Activated naive CD8-positive, alpha-beta T cell treated with anti-CD3 and anti-CD28 coated beads, Interleukin-2, amount 50 U/mL, for 16 hours (primary cell): ENCODE results near the gene RBPJ.

Experiments
- DNase-seq: peaks from one replicate; pipeline ENCODE4 v3.0.0-alpha.2; 2020; ENCODE audit warnings: low read depth, low spot score

Gene RBPJ

DNA sequence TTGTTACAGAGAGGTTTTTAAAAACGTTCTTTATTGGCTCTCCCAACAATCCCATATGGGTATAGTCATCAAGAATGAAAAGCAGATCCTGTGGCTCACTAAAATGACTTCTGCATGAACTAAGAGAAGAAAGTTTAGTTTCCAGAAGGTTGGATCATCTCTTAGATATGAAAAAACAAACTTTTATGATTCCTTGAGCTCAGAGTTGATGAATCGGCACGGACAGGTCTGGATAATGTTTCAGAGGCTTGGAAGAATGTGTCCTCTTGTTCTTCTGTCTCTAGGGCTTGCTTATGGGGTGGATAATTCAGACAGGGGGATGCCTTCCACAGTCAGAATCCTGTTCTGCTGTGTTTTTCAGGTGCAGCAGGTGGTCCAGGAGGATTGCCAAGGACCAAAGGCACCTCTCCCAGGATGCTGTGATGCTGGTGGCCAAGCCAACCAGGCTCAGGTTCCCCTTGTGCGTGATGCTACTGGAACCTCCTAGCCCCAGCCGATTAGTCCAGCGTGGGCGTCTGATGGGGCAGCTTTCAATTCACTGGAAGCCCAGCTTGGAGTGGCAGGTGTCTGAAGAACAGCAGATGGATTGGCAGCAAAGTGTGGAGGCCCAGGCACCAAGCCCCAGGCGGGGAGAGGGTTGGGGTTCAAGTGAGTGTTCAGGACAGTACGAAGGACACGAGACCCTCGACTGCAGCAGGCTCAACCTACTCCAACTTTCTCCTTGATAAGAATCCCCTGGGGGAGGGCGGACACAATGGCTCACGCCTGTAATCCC lies 139.1 kb downstream of the RBPJ start:
- no peak for DNase-seq

DNA sequence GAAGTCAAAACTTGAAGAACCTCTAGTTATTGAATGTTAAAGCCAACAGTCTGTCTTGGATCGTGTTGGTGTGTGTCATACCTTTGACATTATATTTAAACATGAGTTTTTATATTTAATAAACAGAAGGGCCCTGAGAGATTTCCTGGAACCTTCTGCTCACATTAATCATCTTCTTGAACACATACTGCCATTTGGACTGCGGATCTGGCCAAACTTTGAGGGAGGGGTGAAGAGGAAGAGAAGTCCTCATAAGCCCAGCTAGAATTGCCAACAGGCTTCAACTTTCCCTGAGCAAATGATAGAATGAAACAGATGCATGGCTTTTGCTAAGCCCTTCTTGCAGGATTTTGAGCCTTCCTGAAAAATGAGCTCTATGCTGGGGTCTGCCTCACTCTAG lies 142.1 kb downstream of the RBPJ start:
- DNase-seq = no peak

DNA sequence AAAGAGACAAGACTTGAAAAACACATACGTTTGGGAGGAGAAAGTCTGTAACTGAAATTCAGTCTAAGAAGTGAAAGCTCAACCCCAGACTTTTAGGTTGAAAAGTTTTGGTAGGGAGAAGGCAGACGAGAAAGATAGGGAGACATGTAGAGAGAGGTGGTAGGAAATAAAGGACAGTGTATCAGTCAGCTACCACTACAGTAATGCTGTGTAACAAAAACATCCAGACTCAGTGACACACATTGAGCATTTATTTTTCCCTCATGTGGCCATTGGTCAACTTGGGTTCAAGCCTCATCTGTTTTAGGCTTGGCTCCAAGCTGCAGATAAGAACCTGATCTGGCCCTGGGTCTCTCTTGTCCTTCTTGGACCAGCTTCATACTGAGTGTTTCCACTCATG lies 142.6 kb downstream of the RBPJ start:
- DNase-seq = no peak

DNA sequence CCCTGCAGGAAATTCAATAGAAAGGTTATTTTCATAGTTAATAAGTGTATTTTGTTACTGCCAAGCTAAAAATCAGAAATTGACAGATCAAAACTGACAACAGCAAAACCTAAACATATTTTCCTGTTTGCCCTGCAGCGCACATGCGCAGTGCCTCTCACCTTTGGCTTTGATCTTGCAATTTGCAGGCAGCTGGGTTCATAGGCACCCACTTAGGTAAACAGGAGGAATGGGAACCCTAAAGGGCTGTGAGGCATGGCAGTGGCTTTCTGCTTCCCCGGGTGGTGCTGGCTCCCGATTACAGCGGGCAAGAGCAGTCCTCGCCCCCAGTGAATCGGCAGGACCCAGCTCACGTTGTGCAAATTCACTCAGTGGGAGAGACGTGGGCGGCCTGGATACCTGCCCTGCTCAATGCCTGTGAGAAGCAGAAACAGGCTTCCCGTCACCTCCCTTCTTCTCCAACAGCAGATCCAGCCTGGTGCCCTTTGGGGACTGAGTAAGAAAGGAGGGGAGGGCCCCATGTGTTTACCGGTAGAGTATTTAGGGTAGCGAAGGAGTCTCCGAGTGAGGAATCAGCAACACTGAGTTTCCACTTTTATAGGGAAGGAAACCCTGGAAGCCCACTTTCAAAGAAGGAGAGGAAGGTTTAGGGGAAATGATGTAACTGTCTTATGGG lies 143.7 kb downstream of the RBPJ start:
- DNase-seq = no peak

DNA sequence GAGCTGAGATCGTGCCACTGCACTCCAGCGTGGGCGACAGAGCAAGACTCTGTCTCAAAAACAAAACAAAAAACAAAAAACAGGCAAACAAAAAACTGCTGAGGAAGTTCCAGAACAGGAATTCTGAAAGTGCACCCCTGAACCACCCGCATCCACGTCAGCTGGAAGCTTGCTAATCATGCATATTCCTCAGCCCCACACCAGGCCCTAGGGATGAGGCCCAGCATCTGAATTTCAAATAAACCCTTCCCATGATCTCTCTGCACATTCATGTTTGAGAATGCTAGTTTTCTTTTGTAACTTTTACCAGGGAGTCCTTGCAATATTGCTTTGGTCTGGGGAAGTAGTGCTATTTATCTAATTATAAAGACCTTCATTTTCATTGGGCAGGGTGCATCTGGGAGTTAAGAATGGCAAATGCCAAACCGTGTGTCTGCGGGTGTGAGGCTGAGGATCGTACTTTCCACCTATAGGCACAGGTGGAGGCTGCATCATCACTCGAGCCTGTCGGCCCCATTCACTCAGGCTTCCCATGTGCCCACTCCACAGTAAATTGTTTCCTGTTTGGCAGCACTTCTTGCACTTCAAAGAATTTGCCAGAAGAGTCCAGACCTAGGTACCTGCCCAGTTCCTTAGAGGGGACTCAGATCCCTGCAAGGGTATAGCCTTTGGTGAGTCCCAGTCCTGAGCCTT lies 145.9 kb downstream of the RBPJ start:
- DNase-seq = no peak

DNA sequence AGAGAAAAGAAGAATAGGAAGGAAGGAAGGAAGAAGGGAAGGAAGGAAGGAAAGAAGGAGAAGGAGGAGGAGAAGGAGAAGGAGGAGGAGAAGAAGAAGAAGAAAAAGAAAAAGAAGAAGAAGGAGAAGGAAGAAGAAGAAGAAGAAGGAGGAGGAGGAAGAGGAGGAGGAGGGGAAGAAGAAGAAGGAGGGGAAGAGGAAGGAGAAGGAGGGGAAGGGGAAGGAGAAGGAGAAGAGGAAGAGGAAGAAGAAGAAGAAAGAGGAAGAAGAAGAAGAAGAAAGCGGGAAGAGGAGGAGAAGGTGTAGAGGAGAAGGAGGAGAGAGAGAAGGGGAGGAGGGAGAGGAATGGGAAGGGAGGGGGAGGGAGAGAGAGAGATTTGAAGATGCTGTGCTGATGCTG lies 146.9 kb downstream of the RBPJ start:
- DNase-seq = no peak

GRCh38 chr4:26468283-26468949 lies 147.6 kb downstream of the RBPJ start:
- DNase-seq = no peak

DNA sequence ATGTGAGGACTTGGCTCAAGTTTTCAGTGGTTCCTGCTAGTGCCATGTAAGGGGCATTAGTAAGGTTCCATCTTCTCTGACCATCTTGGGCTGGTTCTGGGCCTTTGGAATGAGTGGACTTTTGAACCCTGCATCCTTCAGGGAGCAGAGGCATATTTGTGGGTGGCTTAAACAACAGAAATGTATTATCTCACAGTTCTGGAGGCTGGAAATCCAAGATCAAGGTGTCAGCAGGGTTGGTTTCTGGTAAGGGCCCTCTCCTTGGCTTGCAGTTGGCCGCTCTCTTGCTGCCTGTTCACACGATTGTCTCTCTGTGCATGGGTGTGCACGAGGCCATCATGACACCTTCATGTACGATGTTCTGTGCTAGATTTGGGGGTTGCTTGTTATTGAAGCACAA lies 148.2 kb downstream of the RBPJ start:
- DNase-seq = no peak

DNA sequence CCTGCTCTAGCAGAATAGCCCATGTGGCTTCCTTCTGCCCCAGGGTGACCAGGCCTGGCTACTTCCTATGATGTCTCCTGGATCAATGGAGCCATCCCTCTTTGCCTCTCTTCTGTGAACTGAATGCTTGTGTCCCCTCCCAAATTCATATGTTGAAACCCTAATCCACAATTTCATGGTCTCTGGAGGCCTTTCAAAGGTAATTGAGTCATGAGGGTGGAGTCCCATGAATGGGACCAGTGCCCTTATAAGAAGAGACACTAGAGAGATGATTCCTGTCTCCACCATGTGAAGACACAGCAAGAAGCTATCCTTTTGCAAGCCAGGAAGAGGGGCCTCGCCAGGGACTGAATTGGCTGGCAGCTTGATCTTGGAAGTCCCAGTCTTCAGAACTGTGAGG lies 151.1 kb downstream of the RBPJ start:
- no peak for DNase-seq

DNA sequence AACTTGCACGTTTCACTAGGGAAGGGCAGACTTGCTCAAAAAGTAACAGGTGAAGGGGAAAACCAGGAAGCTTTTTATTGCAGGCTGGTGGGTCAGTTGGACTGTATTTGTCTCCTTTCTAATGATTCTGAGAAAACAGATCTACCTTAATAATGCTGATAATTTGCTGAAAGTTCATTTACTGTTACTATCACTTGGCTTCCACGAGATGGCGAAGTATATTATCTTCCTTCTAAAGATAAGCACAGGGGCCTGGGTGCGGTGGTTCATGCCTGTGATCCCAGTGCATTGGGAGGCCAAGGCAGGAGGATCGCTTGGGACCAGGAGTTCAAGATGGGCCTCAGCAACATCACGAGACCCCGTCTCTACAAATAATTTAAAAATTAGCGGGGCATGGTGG lies 153.1 kb downstream of the RBPJ start:
- DNase-seq = no peak

GRCh38 chr4:26474551-26474950 lies 153.7 kb downstream of the RBPJ start:
- no peak for DNase-seq

DNA sequence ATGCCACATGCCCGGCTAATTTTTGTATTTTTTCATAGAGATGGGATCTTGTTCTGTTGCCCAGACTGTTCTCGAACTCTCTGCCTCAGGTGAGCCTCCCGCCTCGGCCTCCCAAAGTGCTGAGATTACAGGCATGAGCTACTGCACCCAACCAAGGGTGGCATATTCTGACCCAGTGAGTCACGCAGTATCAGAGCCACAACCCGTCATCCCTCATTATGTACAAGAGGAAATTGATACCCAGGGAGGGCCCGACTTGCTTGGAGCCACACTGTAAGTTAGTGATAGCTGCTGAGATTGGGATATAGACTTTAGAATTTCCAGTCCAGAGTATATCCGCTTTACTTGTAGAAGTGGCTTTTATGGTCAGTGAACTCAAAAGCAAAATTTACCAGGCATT lies 154.9 kb downstream of the RBPJ start:
- no peak for DNase-seq

DNA sequence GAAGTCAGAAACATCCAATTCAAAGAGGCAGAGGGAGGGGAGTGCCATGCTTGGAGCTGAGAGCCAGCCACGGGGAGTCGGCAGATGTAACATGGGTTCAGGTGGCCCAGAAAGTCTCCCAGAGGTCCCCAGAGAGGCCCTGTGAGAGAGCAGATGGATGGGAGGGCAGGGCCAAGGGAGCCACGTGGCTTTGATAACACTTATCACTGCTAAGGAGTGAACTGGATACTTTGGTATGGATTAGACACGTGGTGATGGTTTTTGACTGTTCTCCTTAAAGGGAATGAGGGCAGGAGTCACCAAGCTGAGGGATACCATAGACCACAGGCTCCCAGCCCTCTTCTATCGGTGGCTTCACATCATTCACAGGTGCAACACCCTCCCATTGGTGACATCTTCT lies 155.7 kb downstream of the RBPJ start:
- DNase-seq = no peak

GRCh38 chr4:26478330-26478729 lies 157.5 kb downstream of the RBPJ start:
- no peak for DNase-seq

DNA sequence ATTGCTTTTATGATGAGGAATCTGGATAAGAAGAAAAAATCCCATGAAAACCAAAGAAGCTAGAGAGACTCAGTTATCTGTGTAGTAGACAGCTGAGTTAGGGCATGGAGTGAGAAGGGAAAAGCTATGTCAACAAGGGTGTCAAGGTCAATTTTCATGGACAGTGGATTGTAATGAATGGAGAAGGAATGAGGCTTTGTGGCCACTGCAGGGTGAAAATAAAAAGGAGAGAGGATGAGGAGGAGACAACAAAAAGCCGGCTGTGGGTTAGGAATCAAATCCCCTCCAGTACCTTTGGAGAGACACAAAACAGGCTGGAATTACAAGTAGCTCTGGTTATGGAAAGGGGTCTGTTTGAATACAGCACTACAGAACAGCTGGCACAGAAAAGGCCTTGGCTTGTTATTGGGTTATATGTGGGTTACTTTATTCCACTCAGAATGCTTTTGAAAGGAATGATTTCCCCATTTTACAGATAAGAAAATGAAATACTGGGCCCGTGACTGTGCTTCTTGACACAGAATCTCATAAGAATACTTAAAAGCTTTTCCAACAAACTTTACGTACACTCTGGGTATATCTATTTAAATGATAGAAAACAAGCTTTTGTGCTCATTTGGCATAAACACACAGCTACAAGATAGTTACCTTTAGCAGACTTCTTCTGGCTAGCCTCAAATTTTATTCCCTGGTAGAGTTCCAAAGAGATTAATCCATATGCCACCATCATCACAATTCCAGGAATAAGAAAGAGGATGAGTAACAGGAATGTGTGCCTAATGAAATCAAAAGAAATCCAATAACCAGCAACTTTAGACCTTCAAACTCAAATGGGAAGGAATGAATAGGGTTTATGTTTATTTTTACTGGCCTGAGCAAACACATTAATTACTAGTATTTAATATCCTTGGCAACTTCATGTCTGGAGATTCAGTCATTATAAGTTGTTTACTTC lies 162.0 kb downstream of the RBPJ start:
- DNase-seq = no peak

DNA sequence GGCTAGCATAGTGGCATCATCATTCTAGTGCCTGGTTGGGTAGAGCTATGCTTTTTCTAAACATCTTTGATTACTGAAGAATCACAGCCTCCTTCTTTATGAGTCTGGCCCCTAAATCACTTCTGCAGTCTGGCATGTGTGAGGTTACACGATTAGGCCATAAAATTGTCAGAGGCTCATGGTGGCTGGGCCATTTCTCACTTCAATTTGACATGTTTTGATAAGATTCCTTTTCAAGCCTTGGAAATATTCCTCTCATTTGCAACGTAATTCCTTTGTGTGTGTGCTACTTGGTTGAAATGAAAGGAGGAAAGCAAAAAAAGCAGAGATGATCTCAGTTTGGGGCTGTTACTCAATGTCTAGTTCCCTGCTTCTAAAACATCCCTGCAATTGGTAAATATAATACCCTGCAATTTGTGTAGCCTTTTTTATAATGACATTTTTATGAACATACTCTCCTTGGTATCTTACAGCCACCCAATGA lies 163.3 kb downstream of the RBPJ start:
- no peak for DNase-seq

DNA sequence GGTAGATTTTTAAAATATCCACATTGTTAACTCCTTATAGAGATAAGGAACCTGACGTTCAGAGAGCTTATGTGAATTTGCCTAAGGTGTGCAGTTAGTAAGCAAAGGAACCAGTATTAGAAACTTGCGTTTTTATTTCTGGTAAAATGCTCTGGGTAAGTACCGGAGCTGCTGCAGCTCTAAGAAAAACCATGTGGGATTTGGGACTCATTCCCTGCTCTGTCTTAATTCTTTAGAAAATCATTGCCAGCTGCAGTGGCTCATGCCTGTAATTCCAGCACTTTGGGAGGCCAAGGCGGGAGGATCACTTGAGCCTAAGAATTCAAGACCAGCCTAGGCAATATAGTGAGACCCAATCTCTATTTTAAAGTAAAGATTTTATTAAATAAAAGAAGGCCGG lies 163.7 kb downstream of the RBPJ start:
- DNase-seq = no peak
